ENCODE results near the gene TMEM63A.

- TF ChIP-seq, protein P1, sequence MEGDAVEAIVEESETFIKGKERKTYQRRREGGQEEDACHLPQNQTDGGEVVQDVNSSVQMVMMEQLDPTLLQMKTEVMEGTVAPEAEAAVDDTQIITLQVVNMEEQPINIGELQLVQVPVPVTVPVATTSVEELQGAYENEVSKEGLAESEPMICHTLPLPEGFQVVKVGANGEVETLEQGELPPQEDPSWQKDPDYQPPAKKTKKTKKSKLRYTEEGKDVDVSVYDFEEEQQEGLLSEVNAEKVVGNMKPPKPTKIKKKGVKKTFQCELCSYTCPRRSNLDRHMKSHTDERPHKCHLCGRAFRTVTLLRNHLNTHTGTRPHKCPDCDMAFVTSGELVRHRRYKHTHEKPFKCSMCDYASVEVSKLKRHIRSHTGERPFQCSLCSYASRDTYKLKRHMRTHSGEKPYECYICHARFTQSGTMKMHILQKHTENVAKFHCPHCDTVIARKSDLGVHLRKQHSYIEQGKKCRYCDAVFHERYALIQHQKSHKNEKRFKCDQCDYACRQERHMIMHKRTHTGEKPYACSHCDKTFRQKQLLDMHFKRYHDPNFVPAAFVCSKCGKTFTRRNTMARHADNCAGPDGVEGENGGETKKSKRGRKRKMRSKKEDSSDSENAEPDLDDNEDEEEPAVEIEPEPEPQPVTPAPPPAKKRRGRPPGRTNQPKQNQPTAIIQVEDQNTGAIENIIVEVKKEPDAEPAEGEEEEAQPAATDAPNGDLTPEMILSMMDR (IDR thresholded peaks at IDR 0.05) = no peak
- TF ChIP-seq POLR2A (IDR thresholded peaks at IDR 0.05) = no peak
Measured at GRCh38 chr1:225859151-225859550, 23.0 kb downstream of the TMEM63A start.
